Prostate gland (tissue), 2 donors: ENCODE data around the gene DCP2.

Experiments used
- POLR2A ChIP-seq: fragments of 450-650 bp; IDR thresholded peaks from one replicate; pipeline ENCODE4 v1.6.1; 2016; ENCODE audit warnings: antibody characterized with exemption, mild to moderate bottlenecking
- TF ChIP-seq, protein P1 (sequence below), 4 experiments: fragments of 200-600 bp in 2 of 4; fragments of 450-650 bp in 2 of 4; sonication (generic) in 2 of 4; IDR thresholded peaks; 1 replicate in 3 of 4; 2 replicates in 1 of 4; pipeline ENCODE4 v1.5.1; 2016 to 2019; ENCODE audit warnings: antibody characterized with exemption in 4 of 4, mild to moderate bottlenecking in 2 of 4, moderate library complexity in 2 of 4

DNA sequence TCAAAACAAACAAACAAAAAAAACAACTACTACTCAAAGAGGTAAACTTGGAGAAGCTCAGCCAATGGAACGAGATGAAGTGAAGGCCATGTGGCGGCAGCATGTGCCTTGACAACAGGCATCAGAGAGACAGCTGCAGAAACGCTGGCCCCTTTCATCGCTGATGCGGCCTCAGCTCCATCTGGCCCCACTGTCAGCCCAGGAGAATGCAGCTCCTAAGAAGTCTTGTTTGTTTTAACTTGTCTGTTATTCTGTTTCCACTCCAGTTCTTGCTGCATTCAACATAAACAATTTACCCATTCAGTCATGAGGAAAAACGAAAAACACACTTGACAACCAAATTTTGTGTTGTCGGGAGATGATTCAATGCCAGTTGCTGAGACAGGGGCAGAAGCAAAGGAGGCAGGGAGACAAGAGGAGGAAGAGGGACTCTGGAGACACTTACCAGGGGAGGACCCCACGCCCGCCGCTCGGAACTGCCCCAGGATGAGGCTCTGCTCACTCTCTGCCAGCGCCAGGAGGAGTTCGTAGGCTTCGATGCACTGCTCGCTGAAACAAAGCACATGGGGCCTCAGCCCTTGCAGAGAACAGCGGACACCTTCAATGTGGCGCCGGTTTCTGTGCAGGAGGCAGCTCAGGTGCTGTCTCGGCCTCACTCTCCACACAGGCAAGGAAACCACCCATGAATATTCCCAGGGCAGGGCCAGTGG, 91.2 kb downstream of the DCP2 start:
- TF ChIP-seq, protein P1, sequence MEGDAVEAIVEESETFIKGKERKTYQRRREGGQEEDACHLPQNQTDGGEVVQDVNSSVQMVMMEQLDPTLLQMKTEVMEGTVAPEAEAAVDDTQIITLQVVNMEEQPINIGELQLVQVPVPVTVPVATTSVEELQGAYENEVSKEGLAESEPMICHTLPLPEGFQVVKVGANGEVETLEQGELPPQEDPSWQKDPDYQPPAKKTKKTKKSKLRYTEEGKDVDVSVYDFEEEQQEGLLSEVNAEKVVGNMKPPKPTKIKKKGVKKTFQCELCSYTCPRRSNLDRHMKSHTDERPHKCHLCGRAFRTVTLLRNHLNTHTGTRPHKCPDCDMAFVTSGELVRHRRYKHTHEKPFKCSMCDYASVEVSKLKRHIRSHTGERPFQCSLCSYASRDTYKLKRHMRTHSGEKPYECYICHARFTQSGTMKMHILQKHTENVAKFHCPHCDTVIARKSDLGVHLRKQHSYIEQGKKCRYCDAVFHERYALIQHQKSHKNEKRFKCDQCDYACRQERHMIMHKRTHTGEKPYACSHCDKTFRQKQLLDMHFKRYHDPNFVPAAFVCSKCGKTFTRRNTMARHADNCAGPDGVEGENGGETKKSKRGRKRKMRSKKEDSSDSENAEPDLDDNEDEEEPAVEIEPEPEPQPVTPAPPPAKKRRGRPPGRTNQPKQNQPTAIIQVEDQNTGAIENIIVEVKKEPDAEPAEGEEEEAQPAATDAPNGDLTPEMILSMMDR (IDR thresholded peaks at IDR 0.05) = no peak
- TF ChIP-seq POLR2A = no peak
